ENCODE data around the gene SNRPA.

SNRPA gene

GRCh38 chr19:40739871-40740703 lies 10.9 kb upstream of the SNRPA start:
- Histone ChIP-seq H3K4me1 (ENCODE audit: control insufficient read depth, insufficient read depth, low read length) (peaks cover 31% of the 10 kb centered on the region), H3K4me3 (ENCODE audit: low read length) (peak overlapping the region; percentile 57), H3K27me3 (replicated peaks; ENCODE audit: control insufficient read depth, insufficient read depth, low read length) (no peaks in the 10 kb centered on the region), H3K36me3 (ENCODE audit: control insufficient read depth, insufficient read depth, low read length, severe bottlenecking) (peaks cover 48% of the 10 kb centered on the region), H3K9me3 (ENCODE audit: control insufficient read depth, low read length) (no peaks in the 10 kb centered on the region), H3K9ac (ENCODE audit: low read length) (peak overlapping the region; percentile 77)
- DNase-seq (ENCODE audit: low read depth): no peak

GRCh38 chr19:40740747-40741146 lies 10.3 kb upstream of the SNRPA start:
- peak overlapping the region; percentile 57 for H3K4me3 ChIP-seq (ENCODE audit: low read length)
- peaks cover 42% of the 10 kb centered on the region for H3K36me3 ChIP-seq (ENCODE audit: control insufficient read depth, insufficient read depth, low read length, severe bottlenecking)
- H3K27me3 ChIP-seq (replicated peaks; ENCODE audit: control insufficient read depth, insufficient read depth, low read length): no peaks in the 10 kb centered on the region
- H3K4me1 ChIP-seq (ENCODE audit: control insufficient read depth, insufficient read depth, low read length): peaks cover 37% of the 10 kb centered on the region
- no peaks in the 10 kb centered on the region for H3K9me3 ChIP-seq (ENCODE audit: control insufficient read depth, low read length)
- peak overlapping the region; percentile 77 for H3K9ac ChIP-seq (ENCODE audit: low read length)
- peak; percentile 64 for DNase-seq (ENCODE audit: low read depth)

- Histone ChIP-seq H3K9ac (ENCODE audit: low read length) (peak overlapping the region; percentile 25), H3K9me3 (ENCODE audit: control insufficient read depth, low read length) (no peaks in the 10 kb centered on the region), H3K27me3 (replicated peaks; ENCODE audit: control insufficient read depth, insufficient read depth, low read length) (no peaks in the 10 kb centered on the region), H3K36me3 (ENCODE audit: control insufficient read depth, insufficient read depth, low read length, severe bottlenecking) (peaks cover 32% of the 10 kb centered on the region), H3K4me1 (ENCODE audit: control insufficient read depth, insufficient read depth, low read length) (peaks cover 38% of the 10 kb centered on the region), H3K4me3 (ENCODE audit: low read length) (no peak overlapping the region)
- no peak for DNase-seq (ENCODE audit: low read depth)
Measured at GRCh38 chr19:40741527-40742390, 9.2 kb upstream of the SNRPA start.

- Histone ChIP-seq H3K9ac (ENCODE audit: low read length) (no peak overlapping the region), H3K4me1 (ENCODE audit: control insufficient read depth, insufficient read depth, low read length) (peaks cover 38% of the 10 kb centered on the region), H3K27me3 (replicated peaks; ENCODE audit: control insufficient read depth, insufficient read depth, low read length) (no peaks in the 10 kb centered on the region), H3K4me3 (ENCODE audit: low read length) (no peak overlapping the region), H3K36me3 (ENCODE audit: control insufficient read depth, insufficient read depth, low read length, severe bottlenecking) (peaks cover 24% of the 10 kb centered on the region), H3K9me3 (ENCODE audit: control insufficient read depth, low read length) (no peaks in the 10 kb centered on the region)
- no peak for DNase-seq (ENCODE audit: low read depth)
Measured at GRCh38 chr19:40742477-40742876, 8.5 kb upstream of the SNRPA start.

GRCh38 chr19:40742886-40743285 lies 8.1 kb upstream of the SNRPA start:
- no peak overlapping the region for H3K9ac ChIP-seq (ENCODE audit: low read length)

GRCh38 chr19:40743926-40744325 lies 7.1 kb upstream of the SNRPA start:
- Histone ChIP-seq H3K4me1 (ENCODE audit: control insufficient read depth, insufficient read depth, low read length) (peaks cover 44% of the 10 kb centered on the region), H3K36me3 (ENCODE audit: control insufficient read depth, insufficient read depth, low read length, severe bottlenecking) (peaks cover 14% of the 10 kb centered on the region), H3K27me3 (replicated peaks; ENCODE audit: control insufficient read depth, insufficient read depth, low read length) (no peaks in the 10 kb centered on the region), H3K9me3 (ENCODE audit: control insufficient read depth, low read length) (no peaks in the 10 kb centered on the region), H3K9ac (ENCODE audit: low read length) (no peak overlapping the region), H3K4me3 (ENCODE audit: low read length) (no peak overlapping the region)
- no peak for DNase-seq (ENCODE audit: low read depth)

More at GRCh38 chr19:40742886-40743285, 8.1 kb upstream of the SNRPA start:
- H3K9me3 ChIP-seq (ENCODE audit: control insufficient read depth, low read length): no peaks in the 10 kb centered on the region
- H3K27me3 ChIP-seq (replicated peaks; ENCODE audit: control insufficient read depth, insufficient read depth, low read length): no peaks in the 10 kb centered on the region
- H3K36me3 ChIP-seq (ENCODE audit: control insufficient read depth, insufficient read depth, low read length, severe bottlenecking): peaks cover 21% of the 10 kb centered on the region
- peaks cover 38% of the 10 kb centered on the region for H3K4me1 ChIP-seq (ENCODE audit: control insufficient read depth, insufficient read depth, low read length)
- no peak overlapping the region for H3K4me3 ChIP-seq (ENCODE audit: low read length)
- no peak for DNase-seq (ENCODE audit: low read depth)

- Histone ChIP-seq H3K9ac (ENCODE audit: low read length) (peak overlapping the region; percentile 67), H3K36me3 (ENCODE audit: control insufficient read depth, insufficient read depth, low read length, severe bottlenecking) (peaks cover 5% of the 10 kb centered on the region), H3K4me1 (ENCODE audit: control insufficient read depth, insufficient read depth, low read length) (peaks cover 43% of the 10 kb centered on the region), H3K4me3 (ENCODE audit: low read length) (no peak overlapping the region), H3K27me3 (replicated peaks; ENCODE audit: control insufficient read depth, insufficient read depth, low read length) (no peaks in the 10 kb centered on the region), H3K9me3 (ENCODE audit: control insufficient read depth, low read length) (no peaks in the 10 kb centered on the region)
- DNase-seq (ENCODE audit: low read depth): peak; percentile 25
Measured at GRCh38 chr19:40744554-40745401, 6.2 kb upstream of the SNRPA start.

- DNase-seq (ENCODE audit: low read depth): peak; percentile 77
- Histone ChIP-seq H3K4me3 (ENCODE audit: low read length) (no peak overlapping the region), H3K27me3 (replicated peaks; ENCODE audit: control insufficient read depth, insufficient read depth, low read length) (no peaks in the 10 kb centered on the region), H3K4me1 (ENCODE audit: control insufficient read depth, insufficient read depth, low read length) (peaks cover 40% of the 10 kb centered on the region), H3K36me3 (ENCODE audit: control insufficient read depth, insufficient read depth, low read length, severe bottlenecking) (no peaks in the 10 kb centered on the region), H3K9ac (ENCODE audit: low read length) (peak overlapping the region; percentile 67), H3K9me3 (ENCODE audit: control insufficient read depth, low read length) (no peaks in the 10 kb centered on the region)
Measured at GRCh38 chr19:40745402-40745780, 5.6 kb upstream of the SNRPA start.

- no peak overlapping the region for H3K4me3 ChIP-seq (ENCODE audit: low read length)
- no peaks in the 10 kb centered on the region for H3K27me3 ChIP-seq (replicated peaks; ENCODE audit: control insufficient read depth, insufficient read depth, low read length)
- no peak overlapping the region for H3K9ac ChIP-seq (ENCODE audit: low read length)
- no peak for DNase-seq (ENCODE audit: low read depth)
- H3K4me1 ChIP-seq (ENCODE audit: control insufficient read depth, insufficient read depth, low read length): peaks cover 34% of the 10 kb centered on the region
- H3K36me3 ChIP-seq (ENCODE audit: control insufficient read depth, insufficient read depth, low read length, severe bottlenecking): no peaks in the 10 kb centered on the region
- H3K9me3 ChIP-seq (ENCODE audit: control insufficient read depth, low read length): no peaks in the 10 kb centered on the region
Measured at GRCh38 chr19:40747536-40747935, 3.5 kb upstream of the SNRPA start.

- Histone ChIP-seq H3K9me3 (ENCODE audit: control insufficient read depth, low read length) (no peaks in the 10 kb centered on the region), H3K4me1 (ENCODE audit: control insufficient read depth, insufficient read depth, low read length) (peaks cover 37% of the 10 kb centered on the region), H3K36me3 (ENCODE audit: control insufficient read depth, insufficient read depth, low read length, severe bottlenecking) (no peaks in the 10 kb centered on the region), H3K9ac (ENCODE audit: low read length) (peak within 1 kb of the TSS; percentile 98), H3K4me3 (ENCODE audit: low read length) (peak within 1 kb of the TSS; percentile 95), H3K27me3 (replicated peaks; ENCODE audit: control insufficient read depth, insufficient read depth, low read length) (no peaks in the 10 kb centered on the region)
- DNase-seq (ENCODE audit: low read depth): peak; percentile 100
Measured at GRCh38 chr19:40750058-40750873, 737 bp upstream of the SNRPA start, which contains the start of gene ACTMAP. TSS of gene ACTMAP (minus strand) at chr19:40750477. CDS start at chr19:40749803, 674 bp downstream.

All from adipocyte (in vitro differentiated cells).